ENCODE data around the gene LRRTM4. TPM values are rescaled to one million over a fixed set of nuclear protein-coding genes. Genes with fewer than 3 reads are reported as not detected.
A peak's percentile ranks its signal among the peaks of the same experiment; 100 is the strongest.
"Not testable (repeated sequence)": the region's sequence is repeated elsewhere in the genome, so short reads cannot be mapped to it uniquely, and the experiment has no call there.

The LRRTM4 gene
- total RNA-seq, 1 experiment from 2014 or later: not detected

DNA sequence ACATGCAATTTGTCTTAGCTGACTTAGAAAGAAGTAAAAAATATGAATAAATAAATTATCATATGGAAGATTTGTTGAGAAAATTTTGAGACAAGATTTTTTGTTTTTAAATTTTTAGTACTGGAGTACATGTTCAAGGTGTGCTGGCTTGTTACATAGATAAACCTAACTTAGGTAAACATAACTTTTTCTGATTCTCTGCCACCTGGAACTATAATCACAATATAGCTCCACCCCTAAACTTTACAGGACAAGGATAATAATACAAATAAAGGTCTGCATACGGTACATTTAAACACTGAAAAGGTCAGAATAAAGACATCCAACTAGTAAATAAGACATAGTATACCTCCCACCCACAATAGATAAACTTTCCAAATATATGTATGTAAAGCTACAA is 330.5 kb downstream of the LRRTM4 start:
- intact Hi-C loops (cut with micrococcal nuclease): no loop called here
- Mint-ChIP-seq H3K36me3 (ENCODE audit: insufficient read depth, unreplicated experiment) (no peaks in the 10 kb centered on the region), H3K27ac (ENCODE audit: low read depth, unreplicated experiment) (no peak overlapping the region), H3K9me3 (ENCODE audit: unreplicated experiment) (no peaks in the 10 kb centered on the region), H3K27me3 (ENCODE audit: insufficient read depth, unreplicated experiment) (peaks cover 16% of the 10 kb centered on the region), H3K4me1 (ENCODE audit: insufficient read depth, unreplicated experiment) (no peaks in the 10 kb centered on the region), H3K4me3 (ENCODE audit: unreplicated experiment) (no peak overlapping the region)
- BruUV-seq (replicated peaks): no TSS peak
- ChIA-PET CTCF (interaction anchor here (1.2 kb wide), 1 partner anchor 13 kb away, joined by 4 read pairs; no protein-coding TSS in a partner anchor), POLR2A (no interaction called here)
- TF ChIP-seq, protein P1, sequence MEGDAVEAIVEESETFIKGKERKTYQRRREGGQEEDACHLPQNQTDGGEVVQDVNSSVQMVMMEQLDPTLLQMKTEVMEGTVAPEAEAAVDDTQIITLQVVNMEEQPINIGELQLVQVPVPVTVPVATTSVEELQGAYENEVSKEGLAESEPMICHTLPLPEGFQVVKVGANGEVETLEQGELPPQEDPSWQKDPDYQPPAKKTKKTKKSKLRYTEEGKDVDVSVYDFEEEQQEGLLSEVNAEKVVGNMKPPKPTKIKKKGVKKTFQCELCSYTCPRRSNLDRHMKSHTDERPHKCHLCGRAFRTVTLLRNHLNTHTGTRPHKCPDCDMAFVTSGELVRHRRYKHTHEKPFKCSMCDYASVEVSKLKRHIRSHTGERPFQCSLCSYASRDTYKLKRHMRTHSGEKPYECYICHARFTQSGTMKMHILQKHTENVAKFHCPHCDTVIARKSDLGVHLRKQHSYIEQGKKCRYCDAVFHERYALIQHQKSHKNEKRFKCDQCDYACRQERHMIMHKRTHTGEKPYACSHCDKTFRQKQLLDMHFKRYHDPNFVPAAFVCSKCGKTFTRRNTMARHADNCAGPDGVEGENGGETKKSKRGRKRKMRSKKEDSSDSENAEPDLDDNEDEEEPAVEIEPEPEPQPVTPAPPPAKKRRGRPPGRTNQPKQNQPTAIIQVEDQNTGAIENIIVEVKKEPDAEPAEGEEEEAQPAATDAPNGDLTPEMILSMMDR (IDR thresholded peaks at IDR 0.05; ENCODE audit: unreplicated experiment): no peak
- DNase-seq (ENCODE audit: unreplicated experiment): no peak

DNA sequence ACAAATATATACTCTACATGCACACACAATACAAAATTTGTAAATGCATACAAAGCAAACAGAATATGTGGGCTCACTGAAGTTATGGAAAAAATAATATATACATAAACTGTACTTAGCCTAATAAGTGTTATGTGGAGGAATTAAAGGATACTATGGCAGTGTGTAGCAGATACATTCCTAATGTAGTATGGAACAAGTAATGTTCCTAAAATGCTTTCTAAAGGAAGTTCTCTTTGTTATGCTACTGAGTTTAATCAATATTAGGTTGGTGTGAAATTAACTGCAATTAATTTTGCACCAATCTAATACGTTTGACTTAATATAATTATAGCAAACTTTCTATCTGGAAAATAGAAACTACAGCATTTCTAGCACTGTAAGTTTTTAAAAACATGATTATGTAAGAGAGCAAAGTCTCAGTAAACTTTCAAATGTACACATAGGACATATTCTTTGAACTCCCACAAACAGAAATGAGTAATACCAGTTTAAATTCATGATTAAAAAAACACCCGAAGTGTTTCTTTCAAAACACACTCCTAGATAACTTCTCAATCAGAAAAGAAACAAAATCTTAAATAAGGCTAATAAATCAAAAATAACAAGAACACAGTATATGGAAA is 331.3 kb downstream of the LRRTM4 start:
- ChIA-PET POLR2A (no interaction called here), CTCF (no interaction called here)
- Mint-ChIP-seq H3K36me3 (ENCODE audit: insufficient read depth, unreplicated experiment) (no peaks in the 10 kb centered on the region), H3K4me1 (ENCODE audit: insufficient read depth, unreplicated experiment) (no peaks in the 10 kb centered on the region), H3K27ac (ENCODE audit: low read depth, unreplicated experiment) (no peak overlapping the region), H3K4me3 (ENCODE audit: unreplicated experiment) (no peak overlapping the region), H3K27me3 (ENCODE audit: insufficient read depth, unreplicated experiment) (peaks cover 16% of the 10 kb centered on the region), H3K9me3 (ENCODE audit: unreplicated experiment) (no peaks in the 10 kb centered on the region)
- DNase-seq (ENCODE audit: unreplicated experiment): no peak
- intact Hi-C loops (cut with micrococcal nuclease): no loop called here
- no TSS peak for BruUV-seq (replicated peaks)
- TF ChIP-seq, protein P1 (IDR thresholded peaks at IDR 0.05; ENCODE audit: unreplicated experiment): no peak

DNA sequence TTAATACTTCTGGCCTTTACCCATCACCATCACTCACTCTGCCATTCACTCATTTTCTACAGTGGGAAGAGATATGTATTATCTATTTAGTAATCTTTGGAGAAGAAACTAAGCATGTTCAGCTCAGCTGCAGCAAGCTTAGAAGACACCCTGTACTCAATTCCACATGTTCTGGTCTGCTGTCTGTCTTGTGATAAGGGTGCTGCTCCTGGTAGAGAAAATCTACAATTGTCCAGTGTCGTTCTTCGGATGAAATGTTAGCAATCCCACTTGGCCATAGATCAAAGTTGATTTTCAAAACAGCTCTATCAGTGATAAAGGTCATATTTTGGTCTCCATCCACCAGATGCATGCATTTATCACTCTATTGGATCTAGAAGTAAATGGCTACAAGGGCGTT is 337.1 kb downstream of the LRRTM4 start:
- DNase-seq (ENCODE audit: unreplicated experiment): no peak
- Mint-ChIP-seq H3K9me3 (ENCODE audit: unreplicated experiment) (no peaks in the 10 kb centered on the region), H3K27ac (ENCODE audit: low read depth, unreplicated experiment) (no peak overlapping the region), H3K4me3 (ENCODE audit: unreplicated experiment) (no peak overlapping the region), H3K27me3 (ENCODE audit: insufficient read depth, unreplicated experiment) (peaks cover 16% of the 10 kb centered on the region), H3K36me3 (ENCODE audit: insufficient read depth, unreplicated experiment) (no peaks in the 10 kb centered on the region), H3K4me1 (ENCODE audit: insufficient read depth, unreplicated experiment) (no peaks in the 10 kb centered on the region)
- no TSS peak for BruUV-seq (replicated peaks)
- ChIA-PET CTCF (no interaction called here), POLR2A (no interaction called here)
- intact Hi-C loops (cut with micrococcal nuclease): no loop called here
- TF ChIP-seq, protein P1 (IDR thresholded peaks at IDR 0.05; ENCODE audit: unreplicated experiment): no peak

DNA sequence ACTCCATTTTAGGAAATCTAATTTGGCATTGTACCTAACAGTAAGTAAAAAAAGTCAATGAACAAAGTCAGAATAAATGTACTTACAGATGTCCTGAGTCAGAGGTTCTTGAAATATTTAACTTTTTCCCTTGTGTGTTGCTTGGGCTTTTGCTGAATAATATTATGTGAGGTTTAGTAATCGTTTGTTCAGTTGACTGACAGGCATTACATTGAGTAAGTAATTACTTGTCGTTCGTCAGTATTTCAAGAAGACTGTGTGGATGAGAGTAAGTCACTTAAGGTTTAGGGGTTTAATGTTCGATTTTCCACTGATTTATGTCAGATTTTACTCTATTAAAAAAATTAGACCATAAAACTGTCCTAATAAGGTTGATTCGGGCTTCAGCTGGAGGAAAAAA is 342.9 kb downstream of the LRRTM4 start:
- no peak overlapping the region for H3K4me3 Mint-ChIP-seq (ENCODE audit: unreplicated experiment)

DNA sequence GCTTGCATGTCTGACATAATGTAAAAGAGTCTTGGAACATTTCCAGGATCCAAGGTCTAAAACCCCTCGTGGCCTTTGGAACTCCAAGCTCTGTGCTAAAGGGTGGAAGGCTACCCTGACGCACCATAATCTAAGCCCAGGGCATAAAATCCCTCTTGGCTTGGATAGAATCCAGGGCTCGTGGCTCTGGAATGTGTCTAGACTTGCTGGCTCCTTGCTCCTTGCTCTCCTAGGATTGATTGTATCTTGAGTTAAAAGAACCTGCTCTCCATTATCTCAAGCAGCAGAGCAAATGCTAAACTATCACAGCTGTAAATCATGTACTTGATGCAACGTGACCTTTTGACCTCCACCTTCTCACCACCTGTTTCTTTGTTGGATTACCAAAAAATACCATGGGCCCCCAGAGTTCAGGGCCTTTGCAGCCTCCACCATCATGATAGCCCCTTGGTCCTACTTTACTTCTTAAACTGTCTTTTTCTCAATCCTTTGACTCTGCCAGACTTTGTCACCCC is 346.9 kb downstream of the LRRTM4 start:
- H3K9me3 Mint-ChIP-seq (ENCODE audit: unreplicated experiment); H3K27ac Mint-ChIP-seq (ENCODE audit: low read depth, unreplicated experiment); CTCF ChIA-PET: not testable (repeated sequence)

More for the DNA sequence above, 342.9 kb downstream of the LRRTM4 start:
- no TSS peak for BruUV-seq (replicated peaks)
- H3K9me3 Mint-ChIP-seq (ENCODE audit: unreplicated experiment): no peaks in the 10 kb centered on the region
- POLR2A ChIA-PET: no interaction called here
- no peaks in the 10 kb centered on the region for H3K4me1 Mint-ChIP-seq (ENCODE audit: insufficient read depth, unreplicated experiment)
- no peaks in the 10 kb centered on the region for H3K36me3 Mint-ChIP-seq (ENCODE audit: insufficient read depth, unreplicated experiment)
- CTCF ChIA-PET: no interaction called here
- H3K27ac Mint-ChIP-seq (ENCODE audit: low read depth, unreplicated experiment): no peak overlapping the region
- TF ChIP-seq, protein P1 (IDR thresholded peaks at IDR 0.05; ENCODE audit: unreplicated experiment): no peak
- no peaks in the 10 kb centered on the region for H3K27me3 Mint-ChIP-seq (ENCODE audit: insufficient read depth, unreplicated experiment)
- intact Hi-C loops (cut with micrococcal nuclease): no loop called here
- DNase-seq (ENCODE audit: unreplicated experiment): no peak

More for the DNA sequence above, 346.9 kb downstream of the LRRTM4 start:
- POLR2A ChIA-PET; BruUV-seq (replicated peaks); H3K27me3 Mint-ChIP-seq (ENCODE audit: insufficient read depth, unreplicated experiment); H3K4me3 Mint-ChIP-seq (ENCODE audit: unreplicated experiment); H3K36me3 Mint-ChIP-seq (ENCODE audit: insufficient read depth, unreplicated experiment); intact Hi-C loops (cut with micrococcal nuclease); H3K4me1 Mint-ChIP-seq (ENCODE audit: insufficient read depth, unreplicated experiment): not testable (repeated sequence)
- peak; percentile 1 for DNase-seq (ENCODE audit: unreplicated experiment)
